Measurements from ENCODE around the gene DNAJB14. TPM values are rescaled to one million over a fixed set of nuclear protein-coding genes. Genes with fewer than 3 reads are reported as not detected.
A peak's percentile ranks its signal among the peaks of the same experiment; 100 is the strongest.

The DNAJB14 gene
- total RNA-seq, 1 donor from 2014 or later: 24.3 TPM

GRCh38 chr4:99894161-99894997, 52.0 kb downstream of the DNAJB14 start, which contains the start of gene LAMTOR3:
TSS of gene LAMTOR3 (minus strand) at chr4:99894427. CDS start at chr4:99893963, 464 bp downstream.
- intact Hi-C loops (cut with DNase I): loop anchor here (5.0 kb wide), 1 partner anchor 53 kb away; the partner anchor contains the start of gene DNAJB14
- peaks cover 43% of the 10 kb centered on the region for H3K4me1 ChIP-seq
- peak within 1 kb of the TSS; percentile 89 for H3K27ac ChIP-seq
- no peaks in the 10 kb centered on the region for H3K27me3 ChIP-seq
- TF ChIP-seq POLR2A (IDR thresholded peaks at IDR 0.05) (no peak), POLR2AphosphoS5 (IDR thresholded peaks at IDR 0.05; ENCODE audit: insufficient read depth in 1 of 2, low read depth in 1 of 2) (peak; percentile 55 to 84)
- TF ChIP-seq, protein P1, sequence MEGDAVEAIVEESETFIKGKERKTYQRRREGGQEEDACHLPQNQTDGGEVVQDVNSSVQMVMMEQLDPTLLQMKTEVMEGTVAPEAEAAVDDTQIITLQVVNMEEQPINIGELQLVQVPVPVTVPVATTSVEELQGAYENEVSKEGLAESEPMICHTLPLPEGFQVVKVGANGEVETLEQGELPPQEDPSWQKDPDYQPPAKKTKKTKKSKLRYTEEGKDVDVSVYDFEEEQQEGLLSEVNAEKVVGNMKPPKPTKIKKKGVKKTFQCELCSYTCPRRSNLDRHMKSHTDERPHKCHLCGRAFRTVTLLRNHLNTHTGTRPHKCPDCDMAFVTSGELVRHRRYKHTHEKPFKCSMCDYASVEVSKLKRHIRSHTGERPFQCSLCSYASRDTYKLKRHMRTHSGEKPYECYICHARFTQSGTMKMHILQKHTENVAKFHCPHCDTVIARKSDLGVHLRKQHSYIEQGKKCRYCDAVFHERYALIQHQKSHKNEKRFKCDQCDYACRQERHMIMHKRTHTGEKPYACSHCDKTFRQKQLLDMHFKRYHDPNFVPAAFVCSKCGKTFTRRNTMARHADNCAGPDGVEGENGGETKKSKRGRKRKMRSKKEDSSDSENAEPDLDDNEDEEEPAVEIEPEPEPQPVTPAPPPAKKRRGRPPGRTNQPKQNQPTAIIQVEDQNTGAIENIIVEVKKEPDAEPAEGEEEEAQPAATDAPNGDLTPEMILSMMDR (IDR thresholded peaks at IDR 0.05): no peak
- H3K9me3 ChIP-seq: no peaks in the 10 kb centered on the region
- DNase-seq (ENCODE audit: extremely low spot score in 2 of 2): peak; percentile 94 to 98
- peak within 1 kb of the TSS; percentile 74 to 90 for H3K4me3 ChIP-seq
- H3K36me3 ChIP-seq: peaks cover 0 to 3% of the 10 kb centered on the region in 2 donors

- intact Hi-C loops (cut with DNase I): loop anchor here (2.0 to 5.0 kb wide), 2 partner anchors 54 to 331 kb away; partner anchors contain the start of gene DNAJB14
- peaks cover 0 to 4% of the 10 kb centered on the region in 2 donors for H3K36me3 ChIP-seq
- no peaks in the 10 kb centered on the region for H3K27me3 ChIP-seq
- TF ChIP-seq POLR2AphosphoS5 (IDR thresholded peaks at IDR 0.05; ENCODE audit: insufficient read depth in 1 of 2, low read depth in 1 of 2) (no peak), POLR2A (IDR thresholded peaks at IDR 0.05) (no peak)
- TF ChIP-seq, protein P1 (IDR thresholded peaks at IDR 0.05): no peak
- peak overlapping the region; percentile 89 for H3K27ac ChIP-seq
- no peak for DNase-seq (ENCODE audit: extremely low spot score in 2 of 2)
- H3K9me3 ChIP-seq: no peaks in the 10 kb centered on the region
- peaks cover 43% of the 10 kb centered on the region for H3K4me1 ChIP-seq
- H3K4me3 ChIP-seq: peak overlapping the region; percentile 74 to 90
Observed at GRCh38 chr4:99893839-99894160, 52.6 kb downstream of the DNAJB14 start.

DNA sequence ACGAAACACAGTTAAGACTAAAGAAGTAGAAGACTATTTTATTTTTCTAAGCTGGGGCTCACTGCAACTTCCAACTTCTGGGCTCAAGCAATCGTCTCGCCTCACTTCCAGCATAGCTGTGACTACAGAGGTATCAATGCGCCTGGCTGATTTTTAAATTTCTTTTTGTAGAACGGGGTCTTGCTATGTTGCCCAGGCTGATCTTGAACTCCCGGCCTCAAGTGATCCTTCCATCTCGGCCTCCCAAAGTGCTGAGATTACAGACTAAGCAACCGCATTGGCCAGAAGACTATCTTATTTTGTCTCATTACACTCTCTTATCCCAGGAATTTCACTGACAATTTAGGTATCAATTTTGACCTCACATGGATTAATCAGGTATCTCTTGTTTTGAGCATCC, 53.4 kb downstream of the DNAJB14 start:
- H3K27me3 ChIP-seq: no peaks in the 10 kb centered on the region
- H3K36me3 ChIP-seq: peaks cover 0 to 4% of the 10 kb centered on the region in 2 donors
- peaks cover 43% of the 10 kb centered on the region for H3K4me1 ChIP-seq
- intact Hi-C loops (cut with DNase I): loop anchor here (2.0 to 5.0 kb wide), 2 partner anchors 54 to 330 kb away; partner anchors contain the start of gene DNAJB14
- peak overlapping the region; percentile 74 to 90 for H3K4me3 ChIP-seq
- no peak for DNase-seq (ENCODE audit: extremely low spot score in 2 of 2)
- TF ChIP-seq POLR2AphosphoS5 (IDR thresholded peaks at IDR 0.05; ENCODE audit: insufficient read depth in 1 of 2, low read depth in 1 of 2) (no peak), POLR2A (IDR thresholded peaks at IDR 0.05) (no peak)
- TF ChIP-seq, protein P1 (IDR thresholded peaks at IDR 0.05): no peak
- H3K9me3 ChIP-seq: no peaks in the 10 kb centered on the region
- no peak overlapping the region for H3K27ac ChIP-seq

GRCh38 chr4:99891351-99891750, 55.1 kb downstream of the DNAJB14 start:
- Histone ChIP-seq H3K27me3 (no peaks in the 10 kb centered on the region), H3K4me3 (no peak overlapping the region), H3K36me3 (peaks cover 0 to 11% of the 10 kb centered on the region in 2 donors), H3K9me3 (no peaks in the 10 kb centered on the region), H3K27ac (no peak overlapping the region), H3K4me1 (peaks cover 43% of the 10 kb centered on the region)
- intact Hi-C loops (cut with DNase I): loop anchor here (5.0 kb wide), 1 partner anchor 56 kb away; the partner anchor contains the start of gene DNAJB14
- TF ChIP-seq POLR2AphosphoS5 (IDR thresholded peaks at IDR 0.05; ENCODE audit: insufficient read depth in 1 of 2, low read depth in 1 of 2): no peak
- TF ChIP-seq, protein P1 (IDR thresholded peaks at IDR 0.05): no peak
- no peak for TF ChIP-seq POLR2A (IDR thresholded peaks at IDR 0.05)
- no peak for DNase-seq (ENCODE audit: extremely low spot score in 2 of 2)
